ENCODE data around the gene VIL1. TPM values are rescaled to one million over a fixed set of nuclear protein-coding genes. Genes with fewer than 3 reads are reported as not detected.

VIL1 gene
- total RNA-seq, 1 experiment from 2014 or later: 3.0 TPM

DNA sequence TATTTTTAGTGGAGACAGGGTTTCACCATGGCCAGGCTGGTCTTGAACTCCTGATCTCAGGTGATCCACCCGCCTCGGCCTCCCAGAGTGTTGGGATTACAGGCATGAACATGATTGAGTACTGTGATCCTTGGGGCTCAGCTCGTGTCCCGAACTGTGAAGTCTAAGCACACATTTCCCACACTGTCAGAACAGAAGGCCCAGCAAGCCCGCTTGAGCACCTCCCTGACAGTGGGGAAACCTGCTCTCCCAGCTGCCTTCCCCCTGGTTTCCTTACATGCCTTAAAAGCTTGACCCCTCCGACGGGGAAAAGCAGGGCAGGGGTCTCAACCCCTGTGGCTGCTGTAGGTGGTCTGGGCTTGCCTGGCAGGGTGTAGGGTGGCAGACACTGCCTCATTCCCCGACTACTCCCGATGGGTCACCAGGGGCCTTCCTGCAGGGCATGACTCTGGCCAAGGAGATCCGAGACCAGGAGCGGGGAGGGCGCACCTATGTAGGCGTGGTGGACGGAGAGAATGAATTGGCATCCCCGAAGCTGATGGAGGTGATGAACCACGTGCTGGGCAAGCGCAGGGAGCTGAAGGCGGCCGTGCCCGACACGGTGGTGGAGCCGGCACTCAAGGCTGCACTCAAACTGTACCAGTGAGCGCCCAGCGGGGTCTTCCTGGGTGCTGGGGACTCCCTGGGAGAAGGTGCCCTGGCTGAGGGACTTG is 10.1 kb downstream of the VIL1 start:
- H3K4me1 Mint-ChIP-seq: no peaks in the 10 kb centered on the region
- 0 out of 2 replicates have a peak overlapping the region, but pooled peaks have one; percentile 49 for H3K27ac Mint-ChIP-seq
- TF ChIP-seq ZNF219 (CRISPR knock-in tag; IDR thresholded peaks at IDR 0.05; ENCODE audit: borderline replicate concordance) (no peak), GTF2I (CRISPR knock-in tag; conservative IDR thresholded peaks at IDR 0.05) (no peak), SMAD4 (CRISPR knock-in tag; IDR thresholded peaks at IDR 0.05) (no peak), OVOL2 (CRISPR knock-in tag; IDR thresholded peaks at IDR 0.05; ENCODE audit: borderline replicate concordance) (no peak), SP1 (CRISPR knock-in tag; conservative IDR thresholded peaks at IDR 0.05) (no peak), FOXK1 (CRISPR knock-in tag; IDR thresholded peaks at IDR 0.05) (no peak)
- TF ChIP-seq, protein P1, sequence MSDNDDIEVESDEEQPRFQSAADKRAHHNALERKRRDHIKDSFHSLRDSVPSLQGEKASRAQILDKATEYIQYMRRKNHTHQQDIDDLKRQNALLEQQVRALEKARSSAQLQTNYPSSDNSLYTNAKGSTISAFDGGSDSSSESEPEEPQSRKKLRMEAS (CRISPR knock-in tag; IDR thresholded peaks at IDR 0.05): no peak
- H3K36me3 Mint-ChIP-seq: no peaks in the 10 kb centered on the region
- no peak overlapping the region for H3K4me3 Mint-ChIP-seq
- no peak for DNase-seq (ENCODE audit: low spot score)
- ChIA-PET POLR2A (interaction anchor here (0.6 kb wide), 1 partner anchor 282 kb away, joined by 6 read pairs; no protein-coding TSS in a partner anchor), CTCF (no interaction called here)
- H3K9me3 Mint-ChIP-seq: no peaks in the 10 kb centered on the region
- no peak for ATAC-seq
- no peaks in the 10 kb centered on the region; the same call in 1 of the 2 replicates for H3K27me3 Mint-ChIP-seq (ENCODE audit: low read depth)

DNA sequence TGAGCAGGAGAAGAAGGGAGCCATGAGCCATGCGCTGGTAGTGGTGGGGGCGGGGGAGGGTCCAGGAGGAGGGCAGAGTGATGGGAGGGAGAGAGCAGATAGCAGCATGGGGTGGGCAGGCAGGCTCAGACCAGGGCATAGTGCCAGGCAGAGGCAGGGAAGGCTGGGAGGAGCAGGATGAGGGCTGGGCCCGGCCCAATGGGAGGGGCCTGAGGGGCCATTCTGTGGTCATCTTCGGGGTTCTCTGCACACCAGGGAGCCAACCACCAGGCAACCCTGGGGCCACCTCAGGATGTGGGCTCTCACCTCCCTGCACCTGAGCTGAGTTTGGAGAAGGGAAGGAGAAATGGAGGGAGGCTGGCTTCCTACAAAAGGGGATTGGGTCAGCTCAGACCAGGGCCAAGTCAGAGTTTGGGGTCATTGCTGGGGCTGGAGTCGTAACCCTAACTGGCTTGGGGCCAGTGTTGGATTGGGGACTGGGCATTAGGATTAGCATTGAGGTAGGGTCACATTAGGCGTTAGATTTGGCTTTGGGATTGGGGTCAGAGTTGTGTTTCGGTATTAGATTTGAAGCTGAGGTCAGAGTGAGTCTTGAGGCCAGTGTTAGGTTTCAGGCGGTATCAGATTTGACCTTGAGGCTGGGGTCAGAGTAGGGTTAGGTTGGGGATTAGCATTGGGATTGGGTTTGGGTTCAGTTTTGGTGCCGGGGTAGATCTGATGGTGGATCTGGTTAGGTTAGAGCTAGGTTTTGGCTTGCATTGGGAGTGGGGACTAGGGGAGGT is 11.2 kb downstream of the VIL1 start:
- no peaks in the 10 kb centered on the region for H3K4me1 Mint-ChIP-seq
- H3K27ac Mint-ChIP-seq: no peak overlapping the region
- POLR2A ChIA-PET: interaction anchor here (0.6 kb wide), 1 partner anchor 281 kb away, joined by 6 read pairs; no protein-coding TSS in a partner anchor
- TF ChIP-seq CBFB (CRISPR knock-in tag; IDR thresholded peaks at IDR 0.05; ENCODE audit: low read depth): no peak
- TF ChIP-seq ZBTB21 (CRISPR knock-in tag; IDR thresholded peaks at IDR 0.05; ENCODE audit: borderline replicate concordance): no peak
- TF ChIP-seq, protein P2, sequence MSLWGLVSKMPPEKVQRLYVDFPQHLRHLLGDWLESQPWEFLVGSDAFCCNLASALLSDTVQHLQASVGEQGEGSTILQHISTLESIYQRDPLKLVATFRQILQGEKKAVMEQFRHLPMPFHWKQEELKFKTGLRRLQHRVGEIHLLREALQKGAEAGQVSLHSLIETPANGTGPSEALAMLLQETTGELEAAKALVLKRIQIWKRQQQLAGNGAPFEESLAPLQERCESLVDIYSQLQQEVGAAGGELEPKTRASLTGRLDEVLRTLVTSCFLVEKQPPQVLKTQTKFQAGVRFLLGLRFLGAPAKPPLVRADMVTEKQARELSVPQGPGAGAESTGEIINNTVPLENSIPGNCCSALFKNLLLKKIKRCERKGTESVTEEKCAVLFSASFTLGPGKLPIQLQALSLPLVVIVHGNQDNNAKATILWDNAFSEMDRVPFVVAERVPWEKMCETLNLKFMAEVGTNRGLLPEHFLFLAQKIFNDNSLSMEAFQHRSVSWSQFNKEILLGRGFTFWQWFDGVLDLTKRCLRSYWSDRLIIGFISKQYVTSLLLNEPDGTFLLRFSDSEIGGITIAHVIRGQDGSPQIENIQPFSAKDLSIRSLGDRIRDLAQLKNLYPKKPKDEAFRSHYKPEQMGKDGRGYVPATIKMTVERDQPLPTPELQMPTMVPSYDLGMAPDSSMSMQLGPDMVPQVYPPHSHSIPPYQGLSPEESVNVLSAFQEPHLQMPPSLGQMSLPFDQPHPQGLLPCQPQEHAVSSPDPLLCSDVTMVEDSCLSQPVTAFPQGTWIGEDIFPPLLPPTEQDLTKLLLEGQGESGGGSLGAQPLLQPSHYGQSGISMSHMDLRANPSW (CRISPR knock-in tag; conservative IDR thresholded peaks at IDR 0.05; ENCODE audit: low read depth): no peak
- no peak for TF ChIP-seq HMGA2 (CRISPR knock-in tag; IDR thresholded peaks at IDR 0.05)
- TF ChIP-seq, protein P1 (CRISPR knock-in tag; IDR thresholded peaks at IDR 0.05): no peak
- TF ChIP-seq PRRX2 (CRISPR knock-in tag; IDR thresholded peaks at IDR 0.05): no peak
- H3K9me3 Mint-ChIP-seq: no peaks in the 10 kb centered on the region
- no peak overlapping the region for H3K4me3 Mint-ChIP-seq
- H3K27me3 Mint-ChIP-seq (ENCODE audit: low read depth): no peaks in the 10 kb centered on the region; the same call in 1 of the 2 replicates
- CTCF ChIA-PET: no interaction called here
- H3K36me3 Mint-ChIP-seq: no peaks in the 10 kb centered on the region
- DNase-seq (ENCODE audit: low spot score) (no peak), ATAC-seq (no peak)

DNA sequence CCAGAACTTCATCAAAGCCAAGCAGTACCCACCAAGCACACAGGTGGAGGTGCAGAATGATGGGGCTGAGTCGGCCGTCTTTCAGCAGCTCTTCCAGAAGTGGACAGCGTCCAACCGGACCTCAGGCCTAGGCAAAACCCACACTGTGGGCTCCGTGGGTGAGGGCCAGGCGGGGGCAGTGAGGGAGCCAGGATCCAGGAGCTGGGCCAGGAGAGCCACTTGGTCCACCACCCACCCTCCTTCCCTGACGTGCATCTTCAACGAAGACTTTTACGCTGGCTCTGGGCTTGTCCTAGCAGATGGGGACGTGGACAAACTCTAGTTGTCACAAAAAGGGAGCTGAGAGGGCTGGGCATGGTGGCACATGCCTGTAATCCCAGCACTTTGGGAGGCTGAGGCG is 11.8 kb downstream of the VIL1 start:
- H3K4me3 Mint-ChIP-seq: no peak overlapping the region
- no peaks in the 10 kb centered on the region for H3K36me3 Mint-ChIP-seq
- no peaks in the 10 kb centered on the region; the same call in 1 of the 2 replicates for H3K27me3 Mint-ChIP-seq (ENCODE audit: low read depth)
- DNase-seq (ENCODE audit: low spot score): no peak
- no peak overlapping the region for H3K27ac Mint-ChIP-seq
- no peak for ATAC-seq
- TF ChIP-seq, protein P3, sequence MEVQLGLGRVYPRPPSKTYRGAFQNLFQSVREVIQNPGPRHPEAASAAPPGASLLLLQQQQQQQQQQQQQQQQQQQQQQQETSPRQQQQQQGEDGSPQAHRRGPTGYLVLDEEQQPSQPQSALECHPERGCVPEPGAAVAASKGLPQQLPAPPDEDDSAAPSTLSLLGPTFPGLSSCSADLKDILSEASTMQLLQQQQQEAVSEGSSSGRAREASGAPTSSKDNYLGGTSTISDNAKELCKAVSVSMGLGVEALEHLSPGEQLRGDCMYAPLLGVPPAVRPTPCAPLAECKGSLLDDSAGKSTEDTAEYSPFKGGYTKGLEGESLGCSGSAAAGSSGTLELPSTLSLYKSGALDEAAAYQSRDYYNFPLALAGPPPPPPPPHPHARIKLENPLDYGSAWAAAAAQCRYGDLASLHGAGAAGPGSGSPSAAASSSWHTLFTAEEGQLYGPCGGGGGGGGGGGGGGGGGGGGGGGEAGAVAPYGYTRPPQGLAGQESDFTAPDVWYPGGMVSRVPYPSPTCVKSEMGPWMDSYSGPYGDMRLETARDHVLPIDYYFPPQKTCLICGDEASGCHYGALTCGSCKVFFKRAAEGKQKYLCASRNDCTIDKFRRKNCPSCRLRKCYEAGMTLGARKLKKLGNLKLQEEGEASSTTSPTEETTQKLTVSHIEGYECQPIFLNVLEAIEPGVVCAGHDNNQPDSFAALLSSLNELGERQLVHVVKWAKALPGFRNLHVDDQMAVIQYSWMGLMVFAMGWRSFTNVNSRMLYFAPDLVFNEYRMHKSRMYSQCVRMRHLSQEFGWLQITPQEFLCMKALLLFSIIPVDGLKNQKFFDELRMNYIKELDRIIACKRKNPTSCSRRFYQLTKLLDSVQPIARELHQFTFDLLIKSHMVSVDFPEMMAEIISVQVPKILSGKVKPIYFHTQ (CRISPR knock-in tag; IDR thresholded peaks at IDR 0.05): no peak
- TF ChIP-seq NR3C1 (CRISPR knock-in tag; conservative IDR thresholded peaks at IDR 0.05; ENCODE audit: low read depth) (no peak), MXD4 (CRISPR knock-in tag; IDR thresholded peaks at IDR 0.05; ENCODE audit: borderline replicate concordance) (no peak), FOXJ3 (CRISPR knock-in tag; IDR thresholded peaks at IDR 0.05; ENCODE audit: borderline replicate concordance) (no peak), ZNF121 (CRISPR knock-in tag; IDR thresholded peaks at IDR 0.05) (no peak), TP53 (CRISPR knock-in tag; IDR thresholded peaks at IDR 0.05) (no peak), ZNF671 (CRISPR knock-in tag; IDR thresholded peaks at IDR 0.05) (no peak), SP1 (CRISPR knock-in tag; conservative IDR thresholded peaks at IDR 0.05) (no peak), ETV6 (CRISPR knock-in tag; IDR thresholded peaks at IDR 0.05) (no peak)
- TF ChIP-seq, protein P4, sequence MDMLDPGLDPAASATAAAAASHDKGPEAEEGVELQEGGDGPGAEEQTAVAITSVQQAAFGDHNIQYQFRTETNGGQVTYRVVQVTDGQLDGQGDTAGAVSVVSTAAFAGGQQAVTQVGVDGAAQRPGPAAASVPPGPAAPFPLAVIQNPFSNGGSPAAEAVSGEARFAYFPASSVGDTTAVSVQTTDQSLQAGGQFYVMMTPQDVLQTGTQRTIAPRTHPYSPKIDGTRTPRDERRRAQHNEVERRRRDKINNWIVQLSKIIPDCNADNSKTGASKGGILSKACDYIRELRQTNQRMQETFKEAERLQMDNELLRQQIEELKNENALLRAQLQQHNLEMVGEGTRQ (CRISPR knock-in tag; IDR thresholded peaks at IDR 0.05): no peak
- TF ChIP-seq, protein P5, sequence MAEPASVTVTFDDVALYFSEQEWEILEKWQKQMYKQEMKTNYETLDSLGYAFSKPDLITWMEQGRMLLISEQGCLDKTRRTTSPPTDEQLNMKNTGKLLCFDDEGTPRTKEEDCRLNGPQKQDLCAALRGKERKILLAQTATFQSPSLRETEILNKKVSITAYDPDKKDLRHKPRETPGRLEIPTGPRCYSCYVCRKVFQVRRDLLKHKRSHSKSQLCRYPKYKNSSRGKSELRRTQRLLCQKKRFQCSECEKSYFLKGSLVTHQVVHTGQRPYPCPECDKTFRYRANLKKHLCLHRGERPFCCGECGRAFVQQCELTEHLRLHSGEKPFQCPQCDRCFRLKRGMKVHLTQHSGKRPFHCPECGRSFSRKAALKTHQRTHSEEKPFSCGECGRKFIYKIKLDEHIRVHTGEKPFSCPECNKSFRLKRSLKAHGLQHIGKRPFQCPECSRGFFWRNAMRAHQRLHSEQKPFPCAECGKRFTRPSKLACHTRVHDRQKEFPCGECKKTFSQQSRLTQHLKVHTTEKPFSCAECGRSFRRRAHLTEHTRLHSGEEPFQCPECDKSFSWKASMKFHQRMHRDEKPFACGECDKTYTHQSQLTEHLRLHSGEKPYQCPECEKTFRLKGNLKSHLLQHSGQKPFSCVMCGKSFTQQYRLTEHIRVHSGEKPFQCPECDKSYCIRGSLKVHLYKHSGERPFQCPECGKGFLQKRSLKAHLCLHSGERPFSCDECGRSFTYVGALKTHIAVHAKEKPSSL (CRISPR knock-in tag; conservative IDR thresholded peaks at IDR 0.05): no peak
- no peaks in the 10 kb centered on the region for H3K4me1 Mint-ChIP-seq
- ChIA-PET CTCF (no interaction called here), POLR2A (interaction anchor here (0.7 kb wide), 1 partner anchor 24 kb away, joined by 3 read pairs; no protein-coding TSS in a partner anchor)
- no peaks in the 10 kb centered on the region for H3K9me3 Mint-ChIP-seq
